ENCODE measurements around the gene PARD3. TPM values are rescaled to one million over a fixed set of nuclear protein-coding genes. Genes with fewer than 3 reads are reported as not detected.

PARD3 gene
- total and polyA plus RNA-seq, 2 donors (not counting 1 experiment from before 2014, with no cell fraction given): 24.0 to 46.4 TPM

DNA sequence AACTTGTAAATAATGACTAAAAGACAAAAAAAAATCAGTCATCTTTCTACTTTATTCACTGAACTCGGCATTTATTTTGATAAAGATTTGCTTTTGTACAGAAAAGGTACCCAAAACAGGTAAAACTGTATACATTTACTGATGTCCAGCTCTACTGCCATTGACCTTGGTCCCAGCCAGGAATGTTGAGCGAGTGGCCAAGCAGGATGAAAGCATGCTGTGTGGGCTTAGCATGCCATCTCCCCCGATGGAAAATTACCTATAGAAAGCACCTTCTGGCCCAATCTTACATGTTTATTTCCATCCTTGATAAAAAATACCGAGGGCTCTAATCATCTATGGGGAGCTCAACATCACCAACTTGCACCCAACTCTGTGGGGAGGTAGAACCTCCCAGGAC is 6.8 kb downstream of the PARD3 start:
- DNase-seq (ENCODE audit: low read depth in 2 of 2): no peak
- Histone ChIP-seq H3K27ac (ENCODE audit: insufficient read depth, low read length) (no peak overlapping the region), H3K9ac (ENCODE audit: insufficient read depth, low read length) (no peak overlapping the region), H2AFZ (ENCODE audit: low read length) (no peak overlapping the region), H3K4me1 (ENCODE audit: control insufficient read depth, extremely low read depth, insufficient read depth, low read length) (peaks cover 2% of the 10 kb centered on the region), H3K9me3 (ENCODE audit: control insufficient read depth, insufficient read depth, low read depth, low read length) (no peaks in the 10 kb centered on the region), H3K4me2 (ENCODE audit: extremely low read depth, insufficient read depth, low read length) (no peak overlapping the region), H4K20me1 (ENCODE audit: control insufficient read depth, extremely low read depth, insufficient read depth, low read length) (no peaks in the 10 kb centered on the region), H3K4me3 (replicated peaks in 1 of 4; ENCODE audit: control extremely low read depth in 1 of 4, insufficient read depth in 1 of 4, low read depth in 3 of 4, low read length in 4 of 4) (no peak overlapping the region), H3K36me3 (ENCODE audit: control insufficient read depth, insufficient read depth, low read length) (no peaks in the 10 kb centered on the region), H3K27me3 (ENCODE audit: control insufficient read depth, insufficient read depth, low read length) (no peaks in the 10 kb centered on the region), H3K79me2 (ENCODE audit: control insufficient read depth, insufficient read depth, low read length) (peaks cover 32% of the 10 kb centered on the region)
- no peak for TF ChIP-seq CTCF (conservative IDR thresholded peaks at IDR 0.05 in 1 of 2, IDR thresholded peaks at IDR 0.05 in 1 of 2; ENCODE audit: low read depth in 1 of 2, low read length in 2 of 2)
- no peak for TF ChIP-seq EZH2 (IDR thresholded peaks at IDR 0.05; ENCODE audit: low read length, missing control alignments)

- H3K9ac ChIP-seq (ENCODE audit: insufficient read depth, low read length): no peak overlapping the region
- no peak overlapping the region for H2AFZ ChIP-seq (ENCODE audit: low read length)
- no peaks in the 10 kb centered on the region for H4K20me1 ChIP-seq (ENCODE audit: control insufficient read depth, extremely low read depth, insufficient read depth, low read length)
- DNase-seq (ENCODE audit: low read depth in 2 of 2): peak in 1 of 2 donors; percentile 61
- TF ChIP-seq EZH2 (IDR thresholded peaks at IDR 0.05; ENCODE audit: low read length, missing control alignments): no peak
- TF ChIP-seq CTCF (conservative IDR thresholded peaks at IDR 0.05 in 1 of 2, IDR thresholded peaks at IDR 0.05 in 1 of 2; ENCODE audit: low read depth in 1 of 2, low read length in 2 of 2): no peak
- no peak overlapping the region for H3K4me2 ChIP-seq (ENCODE audit: extremely low read depth, insufficient read depth, low read length)
- H3K27me3 ChIP-seq (ENCODE audit: control insufficient read depth, insufficient read depth, low read length): no peaks in the 10 kb centered on the region
- H3K27ac ChIP-seq (ENCODE audit: insufficient read depth, low read length): no peak overlapping the region
- H3K79me2 ChIP-seq (ENCODE audit: control insufficient read depth, insufficient read depth, low read length): peaks cover 13% of the 10 kb centered on the region
- no peaks in the 10 kb centered on the region for H3K36me3 ChIP-seq (ENCODE audit: control insufficient read depth, insufficient read depth, low read length)
- H3K9me3 ChIP-seq (ENCODE audit: control insufficient read depth, insufficient read depth, low read depth, low read length): no peaks in the 10 kb centered on the region
- H3K4me3 ChIP-seq (replicated peaks in 1 of 4; ENCODE audit: control extremely low read depth in 1 of 4, insufficient read depth in 1 of 4, low read depth in 3 of 4, low read length in 4 of 4): no peak overlapping the region
- peaks cover 2% of the 10 kb centered on the region for H3K4me1 ChIP-seq (ENCODE audit: control insufficient read depth, extremely low read depth, insufficient read depth, low read length)
Observed at GRCh38 chr10:34804306-34804705, 10.8 kb downstream of the PARD3 start.

DNA sequence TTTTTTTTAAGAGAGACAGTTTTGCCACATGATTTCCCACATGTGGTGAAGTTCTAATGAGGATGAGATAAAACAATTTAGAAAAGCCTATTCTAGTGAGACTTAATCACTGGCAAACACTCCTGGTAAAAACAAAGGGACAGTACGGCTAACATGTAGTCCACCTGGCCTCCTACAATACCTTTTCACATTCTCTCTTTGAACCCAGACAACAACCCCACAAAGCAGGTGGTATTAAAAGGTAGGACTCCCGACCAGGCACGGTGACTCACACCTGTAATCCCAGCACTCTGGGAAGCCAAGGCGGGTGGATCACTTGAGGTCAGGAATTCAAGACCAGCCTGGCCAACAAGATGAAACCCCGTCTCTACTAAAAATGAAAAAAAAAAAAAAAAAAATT is 12.4 kb downstream of the PARD3 start:
- no peak overlapping the region for H3K27ac ChIP-seq (ENCODE audit: insufficient read depth, low read length)
- no peak overlapping the region for H3K4me2 ChIP-seq (ENCODE audit: extremely low read depth, insufficient read depth, low read length)
- TF ChIP-seq EZH2 (IDR thresholded peaks at IDR 0.05; ENCODE audit: low read length, missing control alignments): no peak
- TF ChIP-seq CTCF (conservative IDR thresholded peaks at IDR 0.05 in 1 of 2, IDR thresholded peaks at IDR 0.05 in 1 of 2; ENCODE audit: low read depth in 1 of 2, low read length in 2 of 2): no peak
- no peak overlapping the region for H3K4me3 ChIP-seq (replicated peaks in 1 of 4; ENCODE audit: control extremely low read depth in 1 of 4, insufficient read depth in 1 of 4, low read depth in 3 of 4, low read length in 4 of 4)
- H3K79me2 ChIP-seq (ENCODE audit: control insufficient read depth, insufficient read depth, low read length): peaks cover 6% of the 10 kb centered on the region
- no peaks in the 10 kb centered on the region for H3K36me3 ChIP-seq (ENCODE audit: control insufficient read depth, insufficient read depth, low read length)
- H4K20me1 ChIP-seq (ENCODE audit: control insufficient read depth, extremely low read depth, insufficient read depth, low read length): no peaks in the 10 kb centered on the region
- H3K9ac ChIP-seq (ENCODE audit: insufficient read depth, low read length): no peak overlapping the region
- H3K27me3 ChIP-seq (ENCODE audit: control insufficient read depth, insufficient read depth, low read length): no peaks in the 10 kb centered on the region
- H3K4me1 ChIP-seq (ENCODE audit: control insufficient read depth, extremely low read depth, insufficient read depth, low read length): no peaks in the 10 kb centered on the region
- no peaks in the 10 kb centered on the region for H3K9me3 ChIP-seq (ENCODE audit: control insufficient read depth, insufficient read depth, low read depth, low read length)
- no peak overlapping the region for H2AFZ ChIP-seq (ENCODE audit: low read length)
- DNase-seq (ENCODE audit: low read depth in 2 of 2): no peak

Data from fibroblast of lung (primary cell).